Middle frontal gyrus (tissue), 1 donor: ENCODE results near the gene ARID5A.

Experiments
- DNase-seq: peaks from one replicate; pipeline ENCODE4 v3.0.0-alpha.2; 2015; ENCODE audit warnings: low spot score; ENCODE audit errors: extremely low spot score

Gene ARID5A

GRCh38 chr2:96601382-96602292 is 65.1 kb downstream of the ARID5A start:
- no peak for DNase-seq
